MG63 (cell line): ENCODE results near the gene ARPC4. TPM values are rescaled to one million over a fixed set of nuclear protein-coding genes. Genes with fewer than 3 reads are reported as not detected.
"Not testable (repeated sequence)": the region's sequence is repeated elsewhere in the genome, so short reads cannot be mapped to it uniquely, and the experiment has no call there.

ENCODE experiments used
- DNase-seq: peaks from one replicate; pipeline ENCODE4 v3.0.0-alpha.2; 2020
- H3K27me3 ChIP-seq: fragments of 250-450 bp; sonication (Bioruptor Pico); 2 replicates; pipeline ENCODE4 v1.5.1; 2020; ENCODE audit warnings: mild to moderate bottlenecking, moderate library complexity
- H3K36me3 ChIP-seq: fragments of 250-450 bp; sonication (Bioruptor Pico); 2 replicates; pipeline ENCODE4 v1.5.1; 2020; ENCODE audit warnings: mild to moderate bottlenecking, moderate library complexity
- H3K4me3 ChIP-seq: fragments of 250-450 bp; sonication (Bioruptor Pico); 2 replicates; pipeline ENCODE4 v1.5.1; 2020; ENCODE audit warnings: mild to moderate bottlenecking, moderate library complexity
- H3K9me3 ChIP-seq: fragments of 250-450 bp; sonication (Bioruptor Pico); 2 replicates; pipeline ENCODE4 v1.5.1; 2020; ENCODE audit warnings: mild to moderate bottlenecking, moderate library complexity
- total RNA-seq: library from RNA; depleted of rRNA; stranded (reverse); fragments of >200 nt; shearing (Covaris generic); gene quantifications from 2 replicates; pipeline ENCODE4 v1.2.3, GENCODE V29; 2014; ENCODE audit warnings: low replicate concordance

The ARPC4 gene
- total RNA-seq, 1 experiment from 2014 or later, result 175 TPM

DNA sequence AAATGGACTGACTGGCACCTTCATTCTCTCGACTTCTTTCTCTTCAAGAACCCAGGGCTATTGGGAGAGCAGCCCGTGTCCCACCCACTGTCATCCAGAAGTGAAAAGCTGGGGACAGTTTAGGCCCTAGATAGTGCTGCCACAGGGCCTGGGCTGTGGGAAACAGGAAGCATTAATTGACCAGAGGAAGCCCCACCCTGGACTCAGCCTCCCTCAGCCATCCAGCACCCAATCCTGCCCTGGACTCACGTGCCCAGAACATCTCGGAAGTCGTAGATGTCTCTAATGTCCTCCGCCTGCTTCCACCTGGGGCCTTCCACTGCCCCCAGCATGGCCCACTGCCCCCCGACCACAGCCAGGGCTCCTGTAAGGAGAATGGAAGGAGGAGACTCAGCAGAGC, 25.5 kb upstream of the ARPC4 start:
- Histone ChIP-seq H3K4me3 (no peak overlapping the region), H3K36me3 (no peaks in the 10 kb centered on the region), H3K9me3 (no peaks in the 10 kb centered on the region), H3K27me3 (no peaks in the 10 kb centered on the region)
- DNase-seq, result no peak

DNA sequence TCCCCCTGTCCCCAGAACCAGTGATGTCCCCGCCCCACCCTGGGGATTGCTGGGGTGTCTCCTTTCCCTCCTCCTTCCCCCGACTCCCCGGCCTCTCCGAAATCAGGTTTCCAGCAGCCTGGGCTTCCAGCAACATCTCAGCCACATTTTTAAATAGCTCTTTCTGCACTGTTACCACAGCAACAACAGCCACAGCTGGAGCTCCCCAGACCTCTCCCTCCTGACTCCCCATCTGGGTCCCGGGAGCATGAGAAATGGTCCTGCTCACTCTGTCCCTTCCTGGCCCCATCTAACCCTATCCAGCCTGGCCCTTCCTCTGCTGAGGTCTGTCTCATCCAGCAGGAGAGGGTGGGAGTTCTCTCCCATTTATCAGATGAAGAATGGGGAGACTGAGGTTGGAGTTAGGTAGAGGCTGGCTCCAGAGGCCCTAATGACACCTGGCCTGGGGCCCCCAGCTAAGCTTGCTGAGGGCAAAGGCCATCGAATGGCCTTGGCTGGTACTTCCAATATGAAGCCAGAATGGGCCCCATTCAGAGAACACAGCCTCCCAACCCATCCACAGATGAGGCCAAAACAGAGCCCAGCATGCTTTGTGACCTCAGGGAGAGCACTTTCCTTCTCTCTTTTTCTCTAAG, 24.6 kb upstream of the ARPC4 start:
- Histone ChIP-seq H3K27me3 (no peaks in the 10 kb centered on the region), H3K9me3 (no peaks in the 10 kb centered on the region), H3K36me3 (no peaks in the 10 kb centered on the region), H3K4me3 (no peak overlapping the region)
- DNase-seq, result no peak

DNA sequence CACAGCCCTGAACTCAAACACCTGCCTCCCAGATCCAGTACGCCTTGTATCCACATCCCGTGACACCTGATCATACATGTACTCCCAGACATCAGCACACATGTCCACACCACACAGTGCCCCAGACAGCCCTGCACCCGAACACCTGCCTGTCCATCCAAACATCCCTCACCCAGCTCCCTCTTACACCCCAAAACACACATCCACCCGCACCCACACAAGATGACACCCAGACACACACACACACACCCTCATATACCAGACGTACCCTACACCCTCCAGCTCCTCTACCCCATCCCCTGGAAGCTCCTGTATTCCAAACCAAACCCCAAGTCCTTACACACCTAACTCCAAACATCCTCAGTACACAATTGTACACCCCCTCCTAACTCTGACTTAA, 23.9 kb upstream of the ARPC4 start:
- DNase-seq, result no peak
- Histone ChIP-seq H3K27me3 (no peaks in the 10 kb centered on the region), H3K4me3 (peak overlapping the region; percentile 34), H3K9me3 (no peaks in the 10 kb centered on the region), H3K36me3 (no peaks in the 10 kb centered on the region)

DNA sequence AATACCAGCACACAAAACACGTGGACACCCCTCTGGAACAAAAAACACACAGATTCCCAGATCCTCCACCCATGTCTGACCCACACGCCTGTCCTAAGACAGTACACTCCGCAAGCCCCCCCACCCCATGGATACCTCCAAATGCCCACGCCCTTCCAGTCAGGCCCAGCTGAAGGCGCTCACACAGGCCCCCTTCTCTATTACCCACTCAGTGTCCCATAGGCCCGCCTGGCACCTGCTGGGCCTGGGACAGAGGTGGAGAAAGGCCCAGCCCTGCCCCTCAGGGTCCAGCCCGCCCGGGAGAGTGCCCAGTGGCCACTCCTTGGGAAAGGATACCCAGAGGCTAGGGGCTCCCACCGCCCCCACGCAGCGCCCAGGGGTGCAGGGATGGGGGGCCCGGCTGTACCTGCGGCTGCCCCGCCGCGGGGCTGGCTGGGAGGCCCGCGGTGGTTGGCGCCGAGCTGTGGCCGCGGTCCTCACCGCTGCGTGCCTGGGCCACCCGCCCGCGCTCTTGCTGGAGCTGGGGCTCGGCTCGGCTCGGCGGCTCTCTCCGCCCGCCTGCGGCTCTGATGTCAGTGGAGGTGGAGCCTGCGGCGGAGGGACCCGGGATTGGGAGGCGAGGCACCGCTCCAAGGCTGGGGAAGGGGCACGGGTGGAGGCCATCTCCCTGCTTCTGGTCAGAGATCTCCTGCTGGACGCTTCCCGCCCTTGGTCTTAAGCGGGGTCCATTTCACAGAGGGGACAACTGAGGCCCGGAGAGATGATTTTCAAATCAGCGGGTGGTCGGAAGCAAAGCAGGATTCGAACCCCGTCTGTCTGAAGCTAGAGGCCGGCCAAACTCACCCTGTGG, 23.2 kb upstream of the ARPC4 start, which contains the start of gene CAMK1:
Gene CAMK1 (minus strand): TSS at position 522 of the 850 bp plus-strand sequence. CDS start 2,198 bp downstream, outside the sequence.
- no peaks in the 10 kb centered on the region for H3K9me3 ChIP-seq
- peak within 1 kb of the TSS; percentile 34 for H3K4me3 ChIP-seq
- H3K27me3 ChIP-seq, result no peaks in the 10 kb centered on the region
- peak; percentile 56 for DNase-seq
- no peaks in the 10 kb centered on the region for H3K36me3 ChIP-seq

DNA sequence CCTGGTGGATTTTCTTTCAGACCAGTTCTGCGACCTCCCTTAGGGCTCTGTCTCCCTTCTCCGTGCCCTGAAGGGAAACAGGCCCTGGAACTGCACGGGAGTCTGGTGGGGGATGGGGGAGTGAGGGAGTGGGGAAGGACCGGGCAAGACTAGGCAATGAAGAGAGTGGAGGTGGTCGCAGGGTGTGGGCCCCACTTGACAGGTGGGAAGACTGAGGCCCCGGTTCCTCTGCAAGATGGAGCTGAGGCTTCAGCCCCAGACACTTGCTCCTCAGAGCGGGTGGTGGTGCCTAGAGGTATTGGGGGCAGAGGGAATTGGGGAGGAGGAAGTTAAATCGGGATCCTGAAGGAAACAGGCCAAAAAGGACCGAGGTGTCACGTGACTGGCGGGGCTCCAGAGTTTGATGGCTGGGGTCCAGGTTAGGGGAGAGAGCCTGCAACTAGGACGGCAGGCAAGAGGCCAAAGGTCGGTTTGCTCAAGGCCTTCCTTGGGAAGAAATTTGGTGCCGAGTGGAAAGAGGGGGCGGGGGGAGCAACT, 22.5 kb upstream of the ARPC4 start:
- peak; percentile 23 for DNase-seq

DNA sequence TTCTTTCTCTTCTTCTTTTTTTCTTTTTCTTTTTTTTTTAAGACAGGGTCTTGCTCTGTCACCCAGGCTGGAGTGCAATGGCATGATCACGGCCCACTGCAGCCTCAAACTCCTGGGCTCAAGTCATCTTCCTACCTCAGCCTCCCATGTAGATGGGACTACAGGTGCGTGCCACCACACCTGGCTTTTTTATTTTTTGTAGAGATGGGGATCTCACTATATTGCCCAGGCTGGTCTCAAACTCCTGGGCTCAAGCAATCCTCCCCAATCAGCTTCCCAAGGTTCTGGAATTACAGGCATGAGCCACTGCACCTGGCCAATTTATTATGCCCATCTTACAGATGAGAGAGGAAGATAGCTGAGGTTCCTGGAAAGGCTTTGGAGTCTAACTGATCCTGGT, 21.9 kb upstream of the ARPC4 start:
- not testable (repeated sequence) for H3K4me3 ChIP-seq, H3K9me3 ChIP-seq, DNase-seq, H3K27me3 ChIP-seq, H3K36me3 ChIP-seq

More for the DNA sequence above, 22.5 kb upstream of the ARPC4 start:
- H3K27me3 ChIP-seq, result no peaks in the 10 kb centered on the region
- no peaks in the 10 kb centered on the region for H3K36me3 ChIP-seq
- no peaks in the 10 kb centered on the region for H3K9me3 ChIP-seq
- peak overlapping the region; percentile 34 for H3K4me3 ChIP-seq

DNA sequence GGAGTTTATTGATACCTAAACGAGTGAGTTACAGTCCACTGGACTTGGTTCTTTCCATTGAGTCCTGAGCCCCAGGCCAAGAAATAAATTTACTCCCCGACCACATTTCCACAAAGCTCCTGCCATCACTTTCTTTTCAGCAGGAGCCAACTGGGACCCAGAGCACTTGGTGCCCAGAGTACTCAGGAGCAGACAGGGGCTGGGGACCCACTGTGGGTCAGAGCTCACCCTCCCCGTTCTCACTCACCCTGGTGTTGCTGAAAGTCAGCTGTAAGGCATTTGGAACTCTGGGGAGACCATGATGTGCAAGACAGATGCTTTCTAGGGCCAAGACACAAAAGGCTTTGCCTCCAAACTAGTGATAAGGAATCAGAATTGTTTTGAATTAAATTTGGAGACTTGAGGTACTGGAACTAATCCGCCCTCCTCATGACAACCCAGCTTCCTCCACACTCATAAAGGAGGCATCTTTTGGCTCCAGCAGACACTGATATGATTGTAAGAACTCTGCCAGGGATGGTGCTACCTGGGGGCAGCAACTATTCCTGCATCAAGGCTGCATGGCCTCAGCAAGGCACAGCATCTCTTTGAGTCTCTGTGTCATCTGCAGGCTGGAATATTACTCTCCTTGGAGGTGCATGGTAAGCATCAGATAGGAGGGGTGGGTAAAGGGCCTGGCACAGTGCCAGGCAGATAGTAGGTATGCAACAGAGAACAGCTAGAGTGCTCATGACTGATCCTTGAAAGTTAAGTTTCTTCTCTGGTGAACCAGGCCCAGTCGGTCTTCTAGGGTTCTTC, 15.8 kb upstream of the ARPC4 start:
- no peak overlapping the region for H3K4me3 ChIP-seq
- no peaks in the 10 kb centered on the region for H3K27me3 ChIP-seq
- no peaks in the 10 kb centered on the region for H3K36me3 ChIP-seq
- DNase-seq, result no peak
- no peaks in the 10 kb centered on the region for H3K9me3 ChIP-seq

DNA sequence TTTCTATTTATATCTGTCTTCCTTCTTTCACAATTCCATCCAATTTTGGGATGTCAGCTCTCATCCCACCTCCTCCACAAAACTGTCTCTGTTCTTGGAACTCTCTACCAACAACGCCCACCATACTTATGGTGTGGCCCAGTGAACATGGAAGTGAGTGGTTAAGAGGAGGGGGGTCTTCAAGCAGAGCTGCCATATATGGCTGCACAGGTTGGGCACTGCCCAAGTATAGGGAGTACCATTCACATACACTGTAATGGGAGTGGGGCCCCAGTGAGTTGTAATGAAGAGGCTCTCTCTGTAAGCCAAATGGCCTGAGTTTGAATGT, 15.2 kb upstream of the ARPC4 start:
- no peak for DNase-seq
- Histone ChIP-seq H3K36me3 (no peaks in the 10 kb centered on the region), H3K4me3 (no peak overlapping the region), H3K9me3 (no peaks in the 10 kb centered on the region), H3K27me3 (no peaks in the 10 kb centered on the region)

DNA sequence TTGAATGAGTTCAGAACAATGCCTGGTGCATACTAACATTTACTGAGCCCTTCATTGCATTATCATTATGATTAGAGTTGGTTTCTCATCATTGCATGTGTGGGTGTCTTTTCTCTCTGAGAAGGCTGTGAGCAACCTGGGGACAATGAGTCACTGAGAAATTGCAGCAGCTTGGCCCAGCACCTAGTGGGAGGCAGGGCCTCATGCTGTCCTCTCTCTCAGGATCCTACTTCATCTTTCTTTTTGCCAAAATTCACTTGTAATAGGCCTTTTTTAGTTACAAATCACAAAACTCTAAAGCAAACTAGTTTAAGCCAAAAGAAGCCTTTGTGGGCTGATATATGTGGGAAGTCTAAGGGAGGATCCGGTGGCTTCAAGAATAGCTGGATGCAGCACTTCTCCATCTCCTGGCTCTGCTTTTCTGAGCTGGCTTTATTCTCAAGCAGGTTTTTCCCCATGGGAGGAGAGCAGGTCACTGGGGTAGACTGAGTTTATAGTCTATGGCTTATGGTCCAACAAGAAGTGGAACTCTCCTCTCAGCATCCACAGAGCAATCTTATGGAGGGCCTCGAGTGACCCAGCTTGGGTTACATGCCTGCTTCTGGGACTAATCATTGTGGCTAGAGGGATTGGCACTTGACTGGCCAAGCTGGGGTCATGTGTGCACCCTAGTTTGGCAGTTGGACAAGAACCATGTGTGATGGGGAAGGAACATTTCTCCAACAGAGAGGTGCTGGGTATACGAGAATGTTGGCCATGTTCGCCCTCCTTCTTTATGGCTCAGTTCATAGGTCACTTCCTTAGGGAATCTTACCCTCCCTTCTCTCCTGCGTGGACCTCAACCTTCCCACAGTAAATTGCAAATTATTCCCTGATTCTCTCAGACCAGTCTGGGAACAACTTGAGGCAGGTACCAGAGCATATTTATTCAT, 14.5 kb upstream of the ARPC4 start:
- no peaks in the 10 kb centered on the region; the same call in 1 of the 2 replicates for H3K36me3 ChIP-seq
- H3K27me3 ChIP-seq, result no peaks in the 10 kb centered on the region
- H3K9me3 ChIP-seq, result no peaks in the 10 kb centered on the region
- DNase-seq, result peak; percentile 39
- no peak overlapping the region for H3K4me3 ChIP-seq

DNA sequence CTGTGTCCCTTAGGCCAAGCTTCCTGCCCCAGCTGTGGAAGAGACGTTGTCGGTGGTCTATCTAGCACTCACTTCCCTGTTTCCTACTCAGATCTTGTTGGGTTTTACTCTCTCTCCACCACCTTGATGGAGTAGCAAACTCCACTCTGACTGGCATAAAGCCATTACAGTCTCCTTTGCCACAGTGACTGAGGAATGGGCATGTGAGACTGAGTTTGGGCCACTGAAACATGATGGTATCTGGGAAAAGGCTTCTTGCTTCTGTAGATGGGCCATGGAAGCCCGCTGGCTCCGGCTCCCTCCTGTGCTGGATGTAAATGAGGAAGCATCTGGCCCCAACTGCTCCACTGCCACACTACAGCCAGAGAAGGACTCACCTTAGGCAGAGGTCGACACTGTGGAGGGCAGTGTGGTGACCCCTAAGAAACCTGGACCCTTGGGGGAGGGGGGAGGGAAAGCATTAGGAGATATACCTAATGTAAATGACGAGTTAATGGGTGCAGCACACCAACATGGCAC, 13.7 kb upstream of the ARPC4 start:
- DNase-seq, result no peak
- H3K9me3 ChIP-seq, result no peaks in the 10 kb centered on the region

DNA sequence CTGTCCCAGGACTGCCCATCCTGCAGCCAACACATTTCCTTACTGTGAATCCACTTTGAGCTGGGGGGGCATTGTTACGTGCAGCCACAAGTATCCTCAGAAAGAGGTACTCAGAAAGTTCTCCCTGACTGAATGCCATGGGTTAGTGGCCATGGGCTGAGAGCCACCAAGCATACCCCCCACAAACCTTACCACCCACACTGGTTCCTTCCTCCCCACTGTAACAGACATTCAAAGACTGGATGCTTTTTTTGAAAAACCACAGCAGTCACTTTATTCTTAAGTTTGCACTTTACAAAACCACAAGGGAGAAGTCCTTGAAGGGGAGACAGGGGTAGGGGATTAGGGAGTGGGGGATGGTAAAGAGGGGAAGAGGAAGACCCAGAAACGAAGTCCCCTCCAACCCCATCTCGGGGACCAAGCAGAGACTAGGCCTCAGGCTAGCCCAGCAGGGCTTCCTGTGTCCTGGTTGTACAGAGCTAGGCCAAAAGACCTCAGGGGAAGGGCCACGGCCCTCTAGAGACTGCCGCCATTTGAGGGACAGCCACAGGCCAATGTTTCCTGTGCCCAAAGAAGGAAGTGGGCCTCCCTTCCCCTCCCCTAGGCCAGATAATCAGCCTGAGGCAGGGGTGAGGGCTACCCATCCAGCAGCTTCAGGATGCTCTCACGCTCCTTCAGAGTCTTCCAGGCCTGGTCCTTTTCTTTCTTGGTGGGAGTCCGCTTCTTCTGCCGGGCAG, 13.0 kb upstream of the ARPC4 start:
- Histone ChIP-seq H3K36me3 (no peaks in the 10 kb centered on the region; the same call in 1 of the 2 replicates), H3K27me3 (no peaks in the 10 kb centered on the region), H3K9me3 (no peaks in the 10 kb centered on the region), H3K4me3 (no peak overlapping the region)
- DNase-seq, result no peak

More for the DNA sequence above, 13.7 kb upstream of the ARPC4 start:
- Histone ChIP-seq H3K4me3 (no peak overlapping the region), H3K27me3 (no peaks in the 10 kb centered on the region), H3K36me3 (no peaks in the 10 kb centered on the region; the same call in 1 of the 2 replicates)

DNA sequence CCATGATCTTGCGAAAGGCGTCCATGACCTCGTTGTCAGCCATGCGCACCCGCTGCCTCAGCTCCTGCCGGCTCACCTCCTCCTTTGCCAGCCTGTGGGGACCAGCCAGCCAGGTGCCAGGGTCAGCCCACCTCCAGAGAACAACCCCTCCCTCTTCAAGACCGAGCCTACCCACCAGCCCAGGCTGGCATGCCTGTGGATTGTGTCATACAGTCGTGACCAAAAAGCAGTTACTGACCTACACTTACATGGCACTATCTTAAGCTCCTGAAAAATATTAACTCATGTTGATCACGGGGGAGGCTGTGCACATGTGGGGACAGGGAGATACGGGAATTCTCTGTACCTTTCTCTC, 12.4 kb upstream of the ARPC4 start:
- Histone ChIP-seq H3K36me3 (no peaks in the 10 kb centered on the region; the same call in 1 of the 2 replicates), H3K9me3 (no peaks in the 10 kb centered on the region)
- no peak for DNase-seq

DNA sequence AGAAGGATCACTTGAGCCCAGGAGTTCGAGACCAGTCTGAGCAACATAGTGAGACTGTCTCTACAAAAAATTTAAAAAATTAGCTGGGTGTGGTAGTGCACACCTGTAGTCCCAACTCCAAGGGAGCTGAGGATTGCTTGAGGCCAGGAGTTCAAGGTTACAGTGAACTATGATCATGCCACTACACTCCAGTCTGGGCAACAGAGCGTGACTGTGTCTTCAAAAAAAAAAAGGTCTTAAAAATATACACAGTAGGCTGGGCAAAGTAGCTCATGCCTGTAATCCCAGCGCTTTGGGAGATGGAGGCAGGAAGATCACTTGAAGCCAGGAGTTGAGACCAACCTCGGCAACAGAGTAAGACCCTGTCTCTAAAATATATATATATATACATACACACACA, 12.0 kb upstream of the ARPC4 start:
- Histone ChIP-seq H3K27me3 (no peaks in the 10 kb centered on the region), H3K9me3 (no peaks in the 10 kb centered on the region), H3K4me3 (no peak overlapping the region), H3K36me3 (no peaks in the 10 kb centered on the region; the same call in 1 of the 2 replicates)
- no peak for DNase-seq

More for the DNA sequence above, 12.4 kb upstream of the ARPC4 start:
- H3K4me3 ChIP-seq, result no peak overlapping the region
- no peaks in the 10 kb centered on the region for H3K27me3 ChIP-seq

DNA sequence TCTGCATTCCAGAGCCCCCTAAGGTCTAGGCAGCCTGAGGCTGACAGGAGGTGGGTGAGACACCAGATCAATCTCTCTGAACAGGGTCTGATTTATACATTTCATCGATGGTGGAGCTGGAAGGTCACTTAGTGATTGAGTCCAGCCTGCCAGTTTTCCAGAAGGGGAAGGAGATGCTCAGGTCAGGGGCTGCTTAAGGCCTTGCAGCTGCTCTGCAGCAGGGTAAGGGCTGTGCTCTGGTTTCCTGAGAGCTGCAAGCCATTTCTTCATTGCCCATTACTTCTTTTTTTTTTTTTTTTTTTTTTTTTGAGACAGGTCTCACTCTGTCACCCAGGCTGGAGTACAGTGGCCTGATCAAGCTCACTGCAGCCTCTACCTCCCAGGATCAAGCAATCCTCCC, 11.3 kb upstream of the ARPC4 start:
- H3K36me3 ChIP-seq, result peaks cover 2% of the 10 kb centered on the region; the same call in 1 of the 2 replicates
- H3K4me3 ChIP-seq, result no peak overlapping the region
- H3K27me3 ChIP-seq, result no peaks in the 10 kb centered on the region
- no peaks in the 10 kb centered on the region for H3K9me3 ChIP-seq
- no peak for DNase-seq

DNA sequence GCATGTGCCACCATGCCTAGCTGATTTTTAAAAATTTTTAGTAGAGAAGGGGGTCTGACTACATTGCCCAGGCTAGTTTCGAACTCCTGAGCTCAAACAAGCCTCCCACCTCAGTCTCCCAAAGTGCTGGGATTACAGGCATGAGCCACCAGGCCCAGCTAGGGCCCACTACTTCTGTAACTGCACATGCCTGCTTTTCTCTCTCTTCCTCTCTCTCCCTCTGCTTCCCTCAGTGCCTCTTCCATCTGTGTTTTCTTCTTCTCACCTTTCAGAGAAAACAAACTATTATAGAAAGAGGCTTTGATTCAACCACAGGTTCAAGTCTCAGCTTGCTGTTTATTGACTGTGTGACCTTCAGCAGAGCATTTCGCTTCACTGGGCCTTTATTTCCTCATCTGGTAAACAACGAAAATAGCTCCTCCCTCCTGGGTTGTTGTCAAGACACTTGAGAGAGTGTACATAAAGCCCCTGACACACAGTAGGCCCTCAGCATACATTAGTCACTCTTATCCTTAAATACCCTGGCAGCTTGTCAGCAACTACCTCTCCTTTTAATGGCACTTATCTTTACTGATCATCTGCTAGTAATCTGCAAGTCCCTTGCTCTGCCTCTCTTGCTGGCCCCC, 10.8 kb upstream of the ARPC4 start:
- H3K27me3 ChIP-seq, result no peaks in the 10 kb centered on the region
- H3K4me3 ChIP-seq, result no peak overlapping the region
- peaks cover 5% of the 10 kb centered on the region; the same call in 1 of the 2 replicates for H3K36me3 ChIP-seq
- no peaks in the 10 kb centered on the region for H3K9me3 ChIP-seq
- no peak for DNase-seq
